Measurements from ENCODE around the gene MORN1.

MORN1 gene

DNA sequence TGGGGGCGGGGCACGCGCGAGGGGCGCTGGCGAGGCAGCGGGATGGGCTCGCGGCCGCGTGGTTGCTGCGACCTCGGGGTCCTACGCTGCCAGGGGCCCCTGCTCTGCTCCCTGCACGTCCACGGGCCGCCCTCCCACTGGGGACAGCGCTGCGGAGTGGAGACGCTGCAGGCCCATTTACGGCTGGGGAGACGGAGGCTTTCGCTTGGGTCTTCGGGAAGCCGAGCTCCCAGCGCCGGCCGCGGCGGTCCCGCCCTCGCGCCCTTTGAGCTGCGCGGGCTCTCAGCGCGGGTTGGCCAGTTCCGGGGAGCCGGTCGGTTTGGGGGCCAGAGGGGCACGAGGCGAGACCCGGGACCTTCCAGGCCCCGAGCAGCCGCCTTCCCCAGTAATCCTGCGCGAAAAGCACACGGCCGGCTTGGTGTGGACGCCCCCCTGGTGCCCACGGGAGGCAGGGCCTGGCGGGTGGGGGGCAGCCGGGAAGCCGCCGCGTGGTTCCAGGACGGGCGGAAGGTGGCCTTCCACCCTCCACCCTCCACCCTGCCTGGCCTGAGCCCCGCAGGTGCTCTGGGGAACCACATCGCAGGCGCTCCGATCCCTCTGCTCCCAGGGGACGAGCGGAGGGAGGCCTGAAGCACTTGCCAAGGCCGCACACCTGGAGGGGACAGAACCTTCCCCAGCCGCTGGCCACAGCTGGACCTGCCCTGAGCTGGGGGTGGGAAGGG is 21.6 kb upstream of the MORN1 start:
- peaks cover 8% of the 10 kb centered on the region; the same call in 1 of the 2 replicates for H3K4me1 ChIP-seq (ENCODE audit: control insufficient read depth, insufficient read depth, low read length)
- H3K27me3 ChIP-seq (ENCODE audit: control insufficient read depth, insufficient read depth, low read length), result no peaks in the 10 kb centered on the region
- H3K4me3 ChIP-seq (ENCODE audit: low read depth, low read length), result peak overlapping the region; percentile 94
- H3K36me3 ChIP-seq (ENCODE audit: control insufficient read depth, insufficient read depth, low read length), result peaks cover 20% of the 10 kb centered on the region
- peak overlapping the region; percentile 20 for H3K27ac ChIP-seq (ENCODE audit: low read depth, low read length)
- H3K9me3 ChIP-seq (ENCODE audit: control insufficient read depth, insufficient read depth, low read length), result no peaks in the 10 kb centered on the region
- peak overlapping the region; percentile 73 for H3K9ac ChIP-seq (ENCODE audit: low read depth, low read length)

DNA sequence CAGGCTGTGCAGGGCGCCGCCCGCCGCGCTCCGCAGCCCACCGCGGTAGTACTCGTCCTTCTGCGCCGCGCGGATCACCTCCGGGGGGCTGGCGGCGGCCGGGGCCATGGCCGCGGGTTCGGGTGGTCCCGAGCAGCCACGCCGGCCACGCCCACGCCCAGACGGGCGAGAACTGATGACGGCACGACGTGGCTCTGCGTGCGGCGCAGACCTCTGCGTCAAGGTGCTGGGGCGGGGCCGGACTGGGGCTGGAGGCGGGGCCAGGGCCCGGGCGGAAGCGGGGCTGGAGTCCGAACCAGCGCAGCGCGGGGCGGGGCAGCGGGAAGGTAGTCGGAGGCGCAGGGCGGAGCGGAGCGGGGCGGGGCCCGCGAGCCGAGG is 21.0 kb upstream of the MORN1 start, which contains the start of gene PEX10:
Gene PEX10 (minus strand): TSS at position 170 of the 378 bp plus-strand sequence. CDS start 62 bp downstream, at position 108.
- peak within 1 kb of the TSS; percentile 77 for H3K27ac ChIP-seq (ENCODE audit: low read depth, low read length)

DNA sequence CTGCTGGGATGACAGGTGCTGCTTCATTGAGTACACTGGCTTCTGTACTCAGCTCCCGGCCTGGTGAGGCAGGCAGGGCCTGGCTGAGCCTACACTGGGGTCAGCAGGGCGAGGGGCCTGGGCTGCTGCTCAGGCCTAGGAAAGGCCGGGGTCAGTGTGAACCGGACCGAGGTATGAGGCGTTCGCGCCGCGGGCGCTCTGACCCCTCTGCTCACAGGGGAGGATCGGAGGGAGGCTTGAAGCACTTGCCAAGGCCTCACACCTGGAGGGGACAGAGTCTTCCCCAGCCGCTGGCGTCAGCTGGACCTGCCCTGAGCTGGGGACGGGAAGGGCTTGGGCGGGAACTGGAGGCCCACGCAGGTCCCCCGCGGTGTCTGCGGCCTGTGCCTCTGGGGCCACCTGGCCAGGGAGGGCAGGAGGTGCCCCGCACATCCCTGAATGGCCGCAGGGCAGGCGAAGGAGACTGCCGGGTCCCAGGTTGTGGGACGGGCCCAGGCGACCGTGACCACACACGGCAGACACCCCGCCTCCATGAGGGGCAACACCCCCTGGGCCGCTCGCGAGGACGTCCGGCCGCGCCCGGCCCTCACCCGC is 20.5 kb upstream of the MORN1 start:
- Histone ChIP-seq H3K27ac (ENCODE audit: low read depth, low read length) (peak overlapping the region; percentile 77), H3K4me3 (ENCODE audit: low read depth, low read length) (peak overlapping the region; percentile 94), H3K36me3 (ENCODE audit: control insufficient read depth, insufficient read depth, low read length) (peaks cover 28% of the 10 kb centered on the region), H3K4me1 (ENCODE audit: control insufficient read depth, insufficient read depth, low read length) (peaks cover 8% of the 10 kb centered on the region; the same call in 1 of the 2 replicates), H3K9ac (ENCODE audit: low read depth, low read length) (peak overlapping the region; percentile 94), H3K9me3 (ENCODE audit: control insufficient read depth, insufficient read depth, low read length) (no peaks in the 10 kb centered on the region), H3K27me3 (ENCODE audit: control insufficient read depth, insufficient read depth, low read length) (no peaks in the 10 kb centered on the region)

More for the DNA sequence above, 21.0 kb upstream of the MORN1 start, which contains the start of gene PEX10:
- no peaks in the 10 kb centered on the region for H3K9me3 ChIP-seq (ENCODE audit: control insufficient read depth, insufficient read depth, low read length)
- H3K27me3 ChIP-seq (ENCODE audit: control insufficient read depth, insufficient read depth, low read length), result no peaks in the 10 kb centered on the region
- H3K9ac ChIP-seq (ENCODE audit: low read depth, low read length), result peak within 1 kb of the TSS; percentile 94
- H3K4me3 ChIP-seq (ENCODE audit: low read depth, low read length), result peak within 1 kb of the TSS; percentile 94
- H3K36me3 ChIP-seq (ENCODE audit: control insufficient read depth, insufficient read depth, low read length), result peaks cover 24% of the 10 kb centered on the region
- peaks cover 8% of the 10 kb centered on the region; the same call in 1 of the 2 replicates for H3K4me1 ChIP-seq (ENCODE audit: control insufficient read depth, insufficient read depth, low read length)

DNA sequence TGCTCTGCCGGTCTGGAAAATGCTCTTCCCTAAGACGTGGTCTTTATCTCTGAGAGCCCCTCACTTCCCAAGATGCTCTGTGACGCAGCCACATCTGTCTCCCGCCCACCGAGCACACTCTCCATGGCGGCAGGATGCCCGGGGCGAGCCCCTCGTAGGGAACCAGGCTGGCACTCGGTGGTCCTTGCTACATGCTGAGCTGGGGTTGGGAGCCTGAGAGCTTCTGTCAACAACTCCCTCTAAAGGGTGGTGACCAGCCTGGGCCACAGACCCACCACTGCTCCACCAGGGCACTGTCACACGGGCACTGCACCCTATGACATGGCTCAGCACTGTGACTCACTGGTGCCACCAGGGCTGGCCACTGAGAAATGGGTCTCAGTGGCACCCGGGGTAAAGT is 18.4 kb upstream of the MORN1 start:
- Histone ChIP-seq H3K9me3 (ENCODE audit: control insufficient read depth, insufficient read depth, low read length) (no peaks in the 10 kb centered on the region), H3K4me3 (ENCODE audit: low read depth, low read length) (no peak overlapping the region), H3K36me3 (ENCODE audit: control insufficient read depth, insufficient read depth, low read length) (peaks cover 47% of the 10 kb centered on the region), H3K27ac (ENCODE audit: low read depth, low read length) (no peak overlapping the region), H3K27me3 (ENCODE audit: control insufficient read depth, insufficient read depth, low read length) (no peaks in the 10 kb centered on the region), H3K9ac (ENCODE audit: low read depth, low read length) (no peak overlapping the region), H3K4me1 (ENCODE audit: control insufficient read depth, insufficient read depth, low read length) (peaks cover 8% of the 10 kb centered on the region; the same call in 1 of the 2 replicates)

DNA sequence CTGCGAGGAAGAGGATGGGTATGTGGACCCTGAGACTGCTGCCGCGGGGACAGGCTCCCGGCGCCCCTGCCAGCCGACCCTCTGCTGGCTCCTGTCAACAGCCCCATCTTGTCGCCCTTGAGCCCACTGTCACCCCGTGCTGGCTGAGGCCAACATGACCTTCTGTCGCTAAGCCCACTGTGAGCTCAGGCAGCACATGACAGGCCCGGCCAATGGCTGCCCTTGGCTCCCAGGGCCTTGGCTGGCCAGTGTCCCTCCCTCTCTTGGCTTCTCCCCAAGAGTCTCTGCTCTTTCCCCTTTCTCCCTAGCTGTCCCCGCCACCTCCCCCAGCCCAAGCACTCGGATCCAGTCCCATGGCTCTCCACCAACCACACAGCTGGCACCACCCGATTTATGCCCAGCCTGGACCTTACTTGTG is 17.5 kb upstream of the MORN1 start:
- no peak overlapping the region for H3K9ac ChIP-seq (ENCODE audit: low read depth, low read length)
- H3K27me3 ChIP-seq (ENCODE audit: control insufficient read depth, insufficient read depth, low read length), result no peaks in the 10 kb centered on the region
- H3K4me3 ChIP-seq (ENCODE audit: low read depth, low read length), result no peak overlapping the region
- H3K9me3 ChIP-seq (ENCODE audit: control insufficient read depth, insufficient read depth, low read length), result no peaks in the 10 kb centered on the region
- peaks cover 3% of the 10 kb centered on the region; the same call in 1 of the 2 replicates for H3K4me1 ChIP-seq (ENCODE audit: control insufficient read depth, insufficient read depth, low read length)
- H3K36me3 ChIP-seq (ENCODE audit: control insufficient read depth, insufficient read depth, low read length), result peaks cover 56% of the 10 kb centered on the region
- H3K27ac ChIP-seq (ENCODE audit: low read depth, low read length), result no peak overlapping the region

DNA sequence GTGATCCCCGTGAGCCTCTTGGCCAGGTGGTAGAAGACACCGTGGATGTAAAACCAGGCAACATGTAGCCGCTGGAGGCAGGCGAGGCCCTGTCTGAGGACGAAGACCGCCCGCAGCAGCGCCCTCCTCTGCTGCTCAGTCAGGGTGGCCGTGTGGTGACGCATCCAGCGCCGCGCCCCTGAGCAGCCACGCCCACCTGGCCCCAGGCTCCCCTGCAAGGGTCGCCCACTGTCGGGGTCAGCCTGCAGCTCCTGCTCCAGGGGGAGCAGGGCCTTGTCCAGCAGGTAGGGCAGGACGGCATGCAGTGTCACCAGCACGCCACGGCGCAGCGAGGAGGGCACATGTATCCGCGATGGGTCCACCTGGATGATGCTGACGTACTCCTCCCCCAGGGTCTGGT is 17.1 kb upstream of the MORN1 start:
- Histone ChIP-seq H3K9ac (ENCODE audit: low read depth, low read length) (no peak overlapping the region), H3K9me3 (ENCODE audit: control insufficient read depth, insufficient read depth, low read length) (no peaks in the 10 kb centered on the region), H3K27me3 (ENCODE audit: control insufficient read depth, insufficient read depth, low read length) (no peaks in the 10 kb centered on the region), H3K4me3 (ENCODE audit: low read depth, low read length) (no peak overlapping the region), H3K4me1 (ENCODE audit: control insufficient read depth, insufficient read depth, low read length) (no peaks in the 10 kb centered on the region), H3K27ac (ENCODE audit: low read depth, low read length) (no peak overlapping the region), H3K36me3 (ENCODE audit: control insufficient read depth, insufficient read depth, low read length) (peaks cover 60% of the 10 kb centered on the region)

DNA sequence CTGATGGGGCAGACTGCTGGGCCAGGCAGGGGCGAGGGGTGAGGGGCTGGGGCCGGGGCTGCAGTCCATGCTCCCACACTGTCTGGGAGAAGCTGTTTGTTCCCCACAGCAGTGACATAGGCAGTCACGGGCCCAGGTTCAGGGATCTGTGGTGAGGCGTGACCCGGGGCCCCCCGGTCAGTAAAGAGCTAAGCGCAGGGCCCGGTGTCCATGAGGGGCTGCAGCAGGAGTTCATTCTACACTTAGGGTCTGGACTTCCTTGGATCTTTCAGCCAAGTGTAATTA is 16.6 kb upstream of the MORN1 start:
- Histone ChIP-seq H3K9ac (ENCODE audit: low read depth, low read length) (no peak overlapping the region), H3K9me3 (ENCODE audit: control insufficient read depth, insufficient read depth, low read length) (no peaks in the 10 kb centered on the region), H3K4me3 (ENCODE audit: low read depth, low read length) (no peak overlapping the region), H3K4me1 (ENCODE audit: control insufficient read depth, insufficient read depth, low read length) (no peaks in the 10 kb centered on the region), H3K36me3 (ENCODE audit: control insufficient read depth, insufficient read depth, low read length) (peaks cover 65% of the 10 kb centered on the region), H3K27ac (ENCODE audit: low read depth, low read length) (no peak overlapping the region), H3K27me3 (ENCODE audit: control insufficient read depth, insufficient read depth, low read length) (no peaks in the 10 kb centered on the region)

DNA sequence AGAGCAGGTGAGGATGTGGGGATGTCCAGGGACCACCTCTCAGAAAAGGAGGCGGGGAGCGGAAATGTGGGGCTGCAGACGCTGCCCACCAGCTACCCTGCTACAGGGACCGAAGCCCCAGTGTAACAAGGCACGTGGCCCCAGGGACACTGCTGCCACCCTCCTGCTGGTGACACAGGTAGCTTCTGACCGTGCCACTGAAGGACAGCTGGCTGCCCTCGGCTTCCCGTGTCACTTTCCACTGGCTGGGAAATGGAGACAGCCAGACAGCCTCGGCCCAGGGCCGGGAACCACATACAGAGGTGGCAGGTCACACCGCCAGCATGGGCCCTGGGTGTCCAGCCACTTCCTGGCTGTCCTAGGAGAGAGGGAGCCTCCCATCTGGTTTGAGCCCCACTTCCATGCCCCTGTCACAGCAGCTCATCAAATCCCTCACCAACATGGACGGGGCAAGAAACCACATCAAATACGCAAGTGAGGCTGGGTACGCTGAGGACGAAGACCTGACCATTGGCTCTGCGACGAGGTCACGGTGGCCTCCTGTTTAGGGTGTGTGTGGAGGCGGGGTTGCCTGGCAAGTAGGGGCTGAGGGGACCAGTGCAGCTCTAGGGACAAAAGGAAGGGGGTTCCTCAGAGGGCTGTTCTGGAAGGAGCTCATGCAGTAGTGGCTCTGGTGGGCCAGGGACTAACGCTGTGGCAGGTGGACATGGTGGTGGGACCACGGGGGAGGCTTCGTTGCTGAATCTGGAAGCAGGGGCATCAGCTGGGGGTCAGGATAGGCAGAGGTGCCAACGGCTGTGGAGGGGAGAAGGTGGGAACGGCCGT is 16.0 kb upstream of the MORN1 start:
- H3K4me1 ChIP-seq (ENCODE audit: control insufficient read depth, insufficient read depth, low read length), result no peaks in the 10 kb centered on the region
- no peak overlapping the region for H3K27ac ChIP-seq (ENCODE audit: low read depth, low read length)
- H3K9me3 ChIP-seq (ENCODE audit: control insufficient read depth, insufficient read depth, low read length), result no peaks in the 10 kb centered on the region
- H3K4me3 ChIP-seq (ENCODE audit: low read depth, low read length), result no peak overlapping the region
- peaks cover 71% of the 10 kb centered on the region for H3K36me3 ChIP-seq (ENCODE audit: control insufficient read depth, insufficient read depth, low read length)
- H3K27me3 ChIP-seq (ENCODE audit: control insufficient read depth, insufficient read depth, low read length), result no peaks in the 10 kb centered on the region
- H3K9ac ChIP-seq (ENCODE audit: low read depth, low read length), result no peak overlapping the region

DNA sequence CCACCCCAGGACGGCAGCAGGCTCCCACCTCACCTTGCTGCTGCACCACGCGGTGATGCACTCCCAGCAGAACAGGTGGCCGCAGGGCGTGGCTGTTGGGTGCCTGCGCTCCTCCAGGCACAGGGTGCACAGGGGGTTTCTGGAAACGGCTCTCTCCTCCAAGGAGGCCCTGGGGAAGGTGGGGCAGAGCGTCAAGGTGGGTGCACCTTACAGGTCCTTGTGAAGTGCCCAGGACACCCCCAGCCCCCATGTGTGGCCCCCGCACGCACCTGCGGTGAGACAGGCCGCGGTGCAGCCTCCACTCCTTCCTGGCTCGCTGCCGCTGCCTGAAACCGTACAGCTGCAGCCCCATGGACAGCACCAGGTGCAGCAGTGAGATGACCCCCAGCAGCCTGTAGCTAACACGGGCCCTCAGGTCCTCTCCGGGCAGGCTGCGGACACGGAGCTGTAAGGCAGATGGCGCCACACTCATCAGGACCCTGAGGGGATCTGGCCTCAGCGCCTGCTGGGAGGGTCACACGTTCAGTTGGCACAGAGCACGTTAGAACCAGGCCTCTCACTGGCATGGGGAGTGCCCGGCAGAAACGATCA is 15.2 kb upstream of the MORN1 start:
- no peak overlapping the region for H3K27ac ChIP-seq (ENCODE audit: low read depth, low read length)
- no peaks in the 10 kb centered on the region for H3K4me1 ChIP-seq (ENCODE audit: control insufficient read depth, insufficient read depth, low read length)
- no peaks in the 10 kb centered on the region for H3K9me3 ChIP-seq (ENCODE audit: control insufficient read depth, insufficient read depth, low read length)
- H3K4me3 ChIP-seq (ENCODE audit: low read depth, low read length), result no peak overlapping the region
- H3K36me3 ChIP-seq (ENCODE audit: control insufficient read depth, insufficient read depth, low read length), result peaks cover 79% of the 10 kb centered on the region
- H3K27me3 ChIP-seq (ENCODE audit: control insufficient read depth, insufficient read depth, low read length), result no peaks in the 10 kb centered on the region
- H3K9ac ChIP-seq (ENCODE audit: low read depth, low read length), result no peak overlapping the region

DNA sequence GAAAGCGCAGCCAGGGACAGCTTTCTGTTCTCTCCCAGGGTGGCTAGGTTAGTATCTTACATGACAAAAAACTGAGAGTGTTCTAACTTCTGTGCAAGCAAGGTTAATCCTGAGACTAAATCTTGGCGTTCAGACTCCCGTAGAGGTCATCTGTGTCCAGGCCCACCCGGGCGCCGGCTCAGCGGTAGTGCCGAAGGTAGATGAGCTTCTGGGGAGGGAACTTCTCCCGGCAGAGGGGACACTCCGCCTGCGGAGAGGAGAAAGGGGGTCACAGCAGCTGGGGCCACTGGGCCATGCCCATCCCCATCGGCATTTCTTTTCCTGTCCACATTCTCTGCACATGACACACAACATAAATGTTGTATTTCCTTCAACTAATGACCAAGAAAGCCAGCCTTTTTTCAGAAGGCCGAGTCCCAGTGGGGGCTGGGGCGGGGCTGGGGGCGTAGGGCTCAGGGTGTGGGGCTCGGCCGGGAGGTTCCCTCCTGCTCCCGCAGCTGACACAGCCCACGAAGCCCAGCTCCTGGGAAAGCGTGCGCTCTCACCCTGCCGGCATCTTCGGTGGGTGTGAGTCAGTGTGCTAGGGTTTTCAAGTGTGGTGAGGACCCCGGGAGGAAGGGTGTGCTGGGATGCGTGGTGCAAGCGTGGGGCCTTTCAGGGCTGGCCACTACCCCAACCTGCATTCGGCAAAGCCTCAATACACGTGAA is 14.4 kb upstream of the MORN1 start:
- H3K9ac ChIP-seq (ENCODE audit: low read depth, low read length), result no peak overlapping the region
- H3K27me3 ChIP-seq (ENCODE audit: control insufficient read depth, insufficient read depth, low read length), result no peaks in the 10 kb centered on the region
- no peaks in the 10 kb centered on the region for H3K9me3 ChIP-seq (ENCODE audit: control insufficient read depth, insufficient read depth, low read length)
- no peaks in the 10 kb centered on the region for H3K4me1 ChIP-seq (ENCODE audit: control insufficient read depth, insufficient read depth, low read length)
- H3K4me3 ChIP-seq (ENCODE audit: low read depth, low read length), result no peak overlapping the region
- H3K36me3 ChIP-seq (ENCODE audit: control insufficient read depth, insufficient read depth, low read length), result peaks cover 83% of the 10 kb centered on the region
- peak overlapping the region; percentile 6 for H3K27ac ChIP-seq (ENCODE audit: low read depth, low read length)

All from HUES48 (cell line).